ENCODE measurements around the gene FMR1. TPM values are rescaled to one million over a fixed set of nuclear protein-coding genes. Genes with fewer than 3 reads are reported as not detected.

The FMR1 gene
- total RNA-seq, 3 donors from 2014 or later (not counting 1 experiment from before 2014, with no cell fraction given), result 124 to 147 (median 127) TPM

GRCh38 chrX:147953976-147954375 lies 42.3 kb downstream of the FMR1 start:
- H3K9me3 ChIP-seq (ENCODE audit: control insufficient read depth, insufficient read depth, low read length), result no peaks in the 10 kb centered on the region
- no peaks in the 10 kb centered on the region for H3K27me3 ChIP-seq (ENCODE audit: control insufficient read depth, insufficient read depth, low read length)
- DNase-seq (no peak), ATAC-seq (no peak)
- WGBS (ENCODE audit: insufficient coverage), result 89% methylated on average over 2 of the region's 2 CpGs
- Mint-ChIP-seq H3K27me3 (ENCODE audit: low read depth in 2 of 2) (peaks cover 0 to 6% of the 10 kb centered on the region in 2 donors), H3K36me3 (no peaks in the 10 kb centered on the region), H3K4me1 (no peaks in the 10 kb centered on the region), H3K27ac (no peak overlapping the region), H3K4me3 (no peak overlapping the region), H3K9me3 (no peaks in the 10 kb centered on the region)
- no peak overlapping the region for H3K27ac ChIP-seq (ENCODE audit: low read length)
- no peak overlapping the region for H3K4me3 ChIP-seq (ENCODE audit: low read length)
- intact Hi-C loops (cut with micrococcal nuclease), result no loop called here
- TF ChIP-seq, protein P1, sequence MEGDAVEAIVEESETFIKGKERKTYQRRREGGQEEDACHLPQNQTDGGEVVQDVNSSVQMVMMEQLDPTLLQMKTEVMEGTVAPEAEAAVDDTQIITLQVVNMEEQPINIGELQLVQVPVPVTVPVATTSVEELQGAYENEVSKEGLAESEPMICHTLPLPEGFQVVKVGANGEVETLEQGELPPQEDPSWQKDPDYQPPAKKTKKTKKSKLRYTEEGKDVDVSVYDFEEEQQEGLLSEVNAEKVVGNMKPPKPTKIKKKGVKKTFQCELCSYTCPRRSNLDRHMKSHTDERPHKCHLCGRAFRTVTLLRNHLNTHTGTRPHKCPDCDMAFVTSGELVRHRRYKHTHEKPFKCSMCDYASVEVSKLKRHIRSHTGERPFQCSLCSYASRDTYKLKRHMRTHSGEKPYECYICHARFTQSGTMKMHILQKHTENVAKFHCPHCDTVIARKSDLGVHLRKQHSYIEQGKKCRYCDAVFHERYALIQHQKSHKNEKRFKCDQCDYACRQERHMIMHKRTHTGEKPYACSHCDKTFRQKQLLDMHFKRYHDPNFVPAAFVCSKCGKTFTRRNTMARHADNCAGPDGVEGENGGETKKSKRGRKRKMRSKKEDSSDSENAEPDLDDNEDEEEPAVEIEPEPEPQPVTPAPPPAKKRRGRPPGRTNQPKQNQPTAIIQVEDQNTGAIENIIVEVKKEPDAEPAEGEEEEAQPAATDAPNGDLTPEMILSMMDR (IDR thresholded peaks at IDR 0.05), result no peak
- no peaks in the 10 kb centered on the region for H3K36me3 ChIP-seq (ENCODE audit: control insufficient read depth, insufficient read depth, low read length)
- no peaks in the 10 kb centered on the region for H3K4me1 ChIP-seq (ENCODE audit: control insufficient read depth, insufficient read depth, low read length)

GRCh38 chrX:147957291-147957690 lies 45.6 kb downstream of the FMR1 start:
- Mint-ChIP-seq H3K9me3 (no peaks in the 10 kb centered on the region), H3K27me3 (ENCODE audit: low read depth in 2 of 2) (peaks cover 0 to 8% of the 10 kb centered on the region in 2 donors), H3K4me3 (no peak overlapping the region), H3K4me1 (no peaks in the 10 kb centered on the region), H3K36me3 (no peaks in the 10 kb centered on the region), H3K27ac (no peak overlapping the region)
- no peaks in the 10 kb centered on the region for H3K4me1 ChIP-seq (ENCODE audit: control insufficient read depth, insufficient read depth, low read length)
- TF ChIP-seq, protein P1 (IDR thresholded peaks at IDR 0.05), result no peak
- intact Hi-C loops (cut with micrococcal nuclease), result no loop called here
- ATAC-seq, result no peak
- H3K4me3 ChIP-seq (ENCODE audit: low read length), result no peak overlapping the region
- H3K9me3 ChIP-seq (ENCODE audit: control insufficient read depth, insufficient read depth, low read length), result no peaks in the 10 kb centered on the region
- 100% methylated on average over 1 of the region's 2 CpGs for WGBS (ENCODE audit: insufficient coverage)
- H3K27ac ChIP-seq (ENCODE audit: low read length), result no peak overlapping the region
- no peaks in the 10 kb centered on the region for H3K27me3 ChIP-seq (ENCODE audit: control insufficient read depth, insufficient read depth, low read length)
- no peak for DNase-seq
- no peaks in the 10 kb centered on the region for H3K36me3 ChIP-seq (ENCODE audit: control insufficient read depth, insufficient read depth, low read length)

DNA sequence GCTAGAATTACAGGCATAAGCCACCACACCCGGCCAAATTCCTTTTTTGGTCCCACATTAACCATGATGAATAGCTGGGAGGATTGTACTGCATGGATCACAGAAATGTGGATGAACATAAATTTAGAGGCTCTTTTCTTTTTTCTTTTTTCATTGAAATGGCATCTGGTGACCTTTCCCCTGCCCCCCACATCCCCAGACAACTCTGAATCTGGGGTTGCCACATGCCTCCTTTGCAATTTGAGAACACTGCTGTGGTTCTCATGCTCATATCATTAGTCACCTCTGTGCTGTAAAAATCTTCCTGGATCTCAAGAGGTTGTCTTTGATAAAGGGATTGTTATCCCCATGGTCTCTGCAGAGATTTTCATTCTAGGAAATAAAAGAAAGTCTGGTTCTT lies 46.6 kb downstream of the FMR1 start:
- no peaks in the 10 kb centered on the region for H3K9me3 ChIP-seq (ENCODE audit: control insufficient read depth, insufficient read depth, low read length)
- Mint-ChIP-seq H3K9me3 (no peaks in the 10 kb centered on the region), H3K36me3 (no peaks in the 10 kb centered on the region), H3K27me3 (ENCODE audit: low read depth in 2 of 2) (peaks cover 0 to 8% of the 10 kb centered on the region in 2 donors), H3K27ac (no peak overlapping the region), H3K4me1 (no peaks in the 10 kb centered on the region), H3K4me3 (no peak overlapping the region)
- no peaks in the 10 kb centered on the region for H3K27me3 ChIP-seq (ENCODE audit: control insufficient read depth, insufficient read depth, low read length)
- ATAC-seq (no peak), DNase-seq (no peak)
- H3K27ac ChIP-seq (ENCODE audit: low read length), result no peak overlapping the region
- no peaks in the 10 kb centered on the region for H3K36me3 ChIP-seq (ENCODE audit: control insufficient read depth, insufficient read depth, low read length)
- no peak overlapping the region for H3K4me3 ChIP-seq (ENCODE audit: low read length)
- TF ChIP-seq, protein P1 (IDR thresholded peaks at IDR 0.05), result no peak
- intact Hi-C loops (cut with micrococcal nuclease), result no loop called here
- no peaks in the 10 kb centered on the region for H3K4me1 ChIP-seq (ENCODE audit: control insufficient read depth, insufficient read depth, low read length)
- no CpG with 5 or more reads among the region's 1 CpG for WGBS (ENCODE audit: insufficient coverage)

- no CpG with 5 or more reads among the region's 2 CpGs for WGBS (ENCODE audit: insufficient coverage)
- Histone ChIP-seq H3K4me3 (ENCODE audit: low read length) (no peak overlapping the region), H3K27me3 (ENCODE audit: control insufficient read depth, insufficient read depth, low read length) (no peaks in the 10 kb centered on the region), H3K4me1 (ENCODE audit: control insufficient read depth, insufficient read depth, low read length) (no peaks in the 10 kb centered on the region), H3K36me3 (ENCODE audit: control insufficient read depth, insufficient read depth, low read length) (no peaks in the 10 kb centered on the region), H3K9me3 (ENCODE audit: control insufficient read depth, insufficient read depth, low read length) (no peaks in the 10 kb centered on the region), H3K27ac (ENCODE audit: low read length) (no peak overlapping the region)
- no peak for ATAC-seq
- intact Hi-C loops (cut with micrococcal nuclease), result no loop called here
- H3K4me1 Mint-ChIP-seq, result no peaks in the 10 kb centered on the region
- peaks cover 4 to 12% of the 10 kb centered on the region in 2 donors for H3K27me3 Mint-ChIP-seq (ENCODE audit: low read depth in 2 of 2)
- TF ChIP-seq, protein P1 (IDR thresholded peaks at IDR 0.05), result no peak
- H3K9me3 Mint-ChIP-seq, result no peaks in the 10 kb centered on the region
- no peak overlapping the region for H3K27ac Mint-ChIP-seq
- no peaks in the 10 kb centered on the region for H3K36me3 Mint-ChIP-seq
- DNase-seq, result no peak
- H3K4me3 Mint-ChIP-seq, result no peak overlapping the region
Measured at GRCh38 chrX:147960722-147961121, 49.0 kb downstream of the FMR1 start.
